ENCODE results near the gene TAMALIN. TPM values are rescaled to one million over a fixed set of nuclear protein-coding genes. Genes with fewer than 3 reads are reported as not detected.

The TAMALIN gene
- polyA plus RNA-seq, 3 donors = 0.63 to 118 (median 1.6) TPM

DNA sequence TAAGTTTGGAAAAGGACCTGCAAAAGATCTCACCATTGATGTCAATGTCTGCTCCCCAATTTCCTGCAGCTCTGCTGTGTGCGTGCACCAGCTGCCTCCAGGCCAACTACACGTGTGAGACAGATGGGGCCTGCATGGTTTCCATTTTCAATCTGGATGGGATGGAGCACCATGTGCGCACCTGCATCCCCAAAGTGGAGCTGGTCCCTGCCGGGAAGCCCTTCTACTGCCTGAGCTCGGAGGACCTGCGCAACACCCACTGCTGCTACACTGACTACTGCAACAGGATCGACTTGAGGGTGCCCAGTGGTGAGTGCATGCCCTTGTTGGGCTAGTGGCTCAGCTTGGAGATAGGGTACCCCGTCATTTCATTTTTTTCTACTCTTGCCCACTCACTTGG is 31.6 kb upstream of the TAMALIN start:
- no peaks in the 10 kb centered on the region for H3K27me3 ChIP-seq (ENCODE audit: control insufficient read depth in 2 of 2, insufficient read depth in 2 of 2, low read length in 2 of 2)

DNA sequence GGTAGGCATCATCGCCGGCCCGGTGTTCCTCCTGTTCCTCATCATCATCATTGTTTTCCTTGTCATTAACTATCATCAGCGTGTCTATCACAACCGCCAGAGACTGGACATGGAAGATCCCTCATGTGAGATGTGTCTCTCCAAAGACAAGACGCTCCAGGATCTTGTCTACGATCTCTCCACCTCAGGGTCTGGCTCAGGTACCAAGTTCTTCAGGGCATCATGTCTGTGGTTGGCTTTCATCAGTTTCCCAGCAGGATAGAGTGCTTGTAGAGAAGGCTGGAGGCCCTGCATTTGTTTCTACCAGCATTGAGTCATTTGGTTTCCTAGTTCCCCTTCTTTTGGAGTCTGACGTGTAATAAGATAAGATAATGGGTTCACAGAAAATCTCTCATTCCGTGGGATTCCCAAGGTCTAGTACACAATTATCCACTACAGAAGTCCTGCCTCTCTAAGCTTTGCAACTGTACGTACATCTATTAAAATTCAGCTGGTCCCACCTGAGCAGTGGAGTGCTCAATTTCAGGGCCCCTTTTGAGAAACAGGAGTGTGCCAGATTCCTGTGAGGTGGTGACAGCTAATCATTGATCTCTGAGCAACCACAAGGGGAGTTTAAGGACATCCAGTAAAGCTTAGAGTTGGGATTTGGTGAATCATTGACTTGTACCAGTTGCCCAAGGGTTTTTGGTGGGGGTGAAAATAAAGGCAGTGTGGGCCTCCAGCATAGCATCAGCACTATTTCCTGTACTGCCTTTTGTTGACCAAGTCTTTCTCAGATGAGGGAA is 30.2 kb upstream of the TAMALIN start:
- Histone ChIP-seq H3K27ac (ENCODE audit: low read depth in 1 of 2, low read length in 2 of 2) (peak overlapping the region; percentile 62 to 97), H3K4me2 (replicated peaks; ENCODE audit: extremely low read depth, low read length, poor library complexity, severe bottlenecking) (peak overlapping the region; percentile 29), H3K79me2 (ENCODE audit: insufficient read depth, low read length) (peaks cover 78% of the 10 kb centered on the region), H3K27me3 (ENCODE audit: control insufficient read depth in 2 of 2, insufficient read depth in 2 of 2, low read length in 2 of 2) (no peaks in the 10 kb centered on the region), H3K4me1 (ENCODE audit: control insufficient read depth in 1 of 2, insufficient read depth in 2 of 2, low read length in 2 of 2) (peaks cover 77 to 82% of the 10 kb centered on the region in 2 donors), H4K20me1 (ENCODE audit: insufficient read depth, low read length) (peaks cover 14% of the 10 kb centered on the region), H3K9ac (ENCODE audit: insufficient read depth, low read length, poor library complexity, severe bottlenecking) (peak overlapping the region; percentile 28), H3K36me3 (replicated peaks in 1 of 2; ENCODE audit: control insufficient read depth in 1 of 2, insufficient read depth in 2 of 2, low read length in 2 of 2) (peaks cover 13 to 40% of the 10 kb centered on the region in 2 donors), H3K9me3 (replicated peaks in 1 of 2; ENCODE audit: control insufficient read depth in 1 of 2, insufficient read depth in 1 of 2, low read length in 2 of 2) (no peaks in the 10 kb centered on the region), H3K4me3 (replicated peaks in 1 of 3; ENCODE audit: low read depth in 2 of 3, low read length in 3 of 3) (peak overlapping the region in 1 of 3 experiments; percentile 73), H2AFZ (ENCODE audit: insufficient read depth, low read depth, low read length, poor library complexity, severe bottlenecking) (no peak overlapping the region)
- DNase-seq = peak; percentile 72 to 86 (median 79)
- Mint-ChIP-seq H3K9me3 (no peaks in the 10 kb centered on the region), H3K4me1 (peaks cover 83% of the 10 kb centered on the region), H3K36me3 (peaks cover 53 to 66% of the 10 kb centered on the region in 2 donors), H3K4me3 (peak overlapping the region in 1 of 2 donors; percentile 47), H3K27ac (peak overlapping the region; percentile 88 to 96 (median 93)), H3K27me3 (ENCODE audit: low read depth in 3 of 3) (no peaks in the 10 kb centered on the region)
- intact Hi-C loops (cut with micrococcal nuclease) = loop anchor here in 1 of 2 donors (2.0 kb wide), 1 partner anchor 22 kb away; no protein-coding TSS in a partner anchor
- 97% methylated on average over 5 of the region's 10 CpGs for WGBS (ENCODE audit: insufficient coverage)
- TF ChIP-seq, protein P1, sequence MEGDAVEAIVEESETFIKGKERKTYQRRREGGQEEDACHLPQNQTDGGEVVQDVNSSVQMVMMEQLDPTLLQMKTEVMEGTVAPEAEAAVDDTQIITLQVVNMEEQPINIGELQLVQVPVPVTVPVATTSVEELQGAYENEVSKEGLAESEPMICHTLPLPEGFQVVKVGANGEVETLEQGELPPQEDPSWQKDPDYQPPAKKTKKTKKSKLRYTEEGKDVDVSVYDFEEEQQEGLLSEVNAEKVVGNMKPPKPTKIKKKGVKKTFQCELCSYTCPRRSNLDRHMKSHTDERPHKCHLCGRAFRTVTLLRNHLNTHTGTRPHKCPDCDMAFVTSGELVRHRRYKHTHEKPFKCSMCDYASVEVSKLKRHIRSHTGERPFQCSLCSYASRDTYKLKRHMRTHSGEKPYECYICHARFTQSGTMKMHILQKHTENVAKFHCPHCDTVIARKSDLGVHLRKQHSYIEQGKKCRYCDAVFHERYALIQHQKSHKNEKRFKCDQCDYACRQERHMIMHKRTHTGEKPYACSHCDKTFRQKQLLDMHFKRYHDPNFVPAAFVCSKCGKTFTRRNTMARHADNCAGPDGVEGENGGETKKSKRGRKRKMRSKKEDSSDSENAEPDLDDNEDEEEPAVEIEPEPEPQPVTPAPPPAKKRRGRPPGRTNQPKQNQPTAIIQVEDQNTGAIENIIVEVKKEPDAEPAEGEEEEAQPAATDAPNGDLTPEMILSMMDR (IDR thresholded peaks at IDR 0.05) = no peak

More for the DNA sequence above, 31.6 kb upstream of the TAMALIN start:
- TF ChIP-seq, protein P1 (IDR thresholded peaks at IDR 0.05) = no peak
- Histone ChIP-seq H3K9ac (ENCODE audit: insufficient read depth, low read length, poor library complexity, severe bottlenecking) (no peak overlapping the region), H2AFZ (ENCODE audit: insufficient read depth, low read depth, low read length, poor library complexity, severe bottlenecking) (no peak overlapping the region), H3K4me3 (replicated peaks in 1 of 3; ENCODE audit: low read depth in 2 of 3, low read length in 3 of 3) (peak overlapping the region in 1 of 3 experiments; percentile 73), H3K36me3 (replicated peaks in 1 of 2; ENCODE audit: control insufficient read depth in 1 of 2, insufficient read depth in 2 of 2, low read length in 2 of 2) (peaks cover 3 to 29% of the 10 kb centered on the region in 2 donors), H3K4me2 (replicated peaks; ENCODE audit: extremely low read depth, low read length, poor library complexity, severe bottlenecking) (peak overlapping the region; percentile 84), H3K27ac (ENCODE audit: low read depth in 1 of 2, low read length in 2 of 2) (peak overlapping the region in 1 of 2 donors; percentile 97), H3K79me2 (ENCODE audit: insufficient read depth, low read length) (peaks cover 82% of the 10 kb centered on the region), H3K9me3 (replicated peaks in 1 of 2; ENCODE audit: control insufficient read depth in 1 of 2, insufficient read depth in 1 of 2, low read length in 2 of 2) (no peaks in the 10 kb centered on the region), H4K20me1 (ENCODE audit: insufficient read depth, low read length) (peaks cover 2% of the 10 kb centered on the region), H3K4me1 (ENCODE audit: control insufficient read depth in 1 of 2, insufficient read depth in 2 of 2, low read length in 2 of 2) (peaks cover 87 to 91% of the 10 kb centered on the region in 2 donors)
- Mint-ChIP-seq H3K36me3 (peaks cover 41 to 55% of the 10 kb centered on the region in 2 donors), H3K4me1 (peaks cover 90% of the 10 kb centered on the region), H3K4me3 (no peak overlapping the region), H3K9me3 (no peaks in the 10 kb centered on the region), H3K27me3 (ENCODE audit: low read depth in 3 of 3) (no peaks in the 10 kb centered on the region), H3K27ac (peak overlapping the region in 6 of 7 donors; percentile 19 to 96 (median 92))
- intact Hi-C loops (cut with micrococcal nuclease) = no loop called here
- WGBS (ENCODE audit: insufficient coverage) = 89% methylated on average over 5 of the region's 8 CpGs
- DNase-seq = no peak
